Measurements from ENCODE around the gene GANAB. TPM values are rescaled to one million over a fixed set of nuclear protein-coding genes. Genes with fewer than 3 reads are reported as not detected.
"Not testable (repeated sequence)": the region's sequence is repeated elsewhere in the genome, so short reads cannot be mapped to it uniquely, and the experiment has no call there.

GANAB gene
- polyA plus RNA-seq, 3 donors: 99.7 to 116 (median 109) TPM

DNA sequence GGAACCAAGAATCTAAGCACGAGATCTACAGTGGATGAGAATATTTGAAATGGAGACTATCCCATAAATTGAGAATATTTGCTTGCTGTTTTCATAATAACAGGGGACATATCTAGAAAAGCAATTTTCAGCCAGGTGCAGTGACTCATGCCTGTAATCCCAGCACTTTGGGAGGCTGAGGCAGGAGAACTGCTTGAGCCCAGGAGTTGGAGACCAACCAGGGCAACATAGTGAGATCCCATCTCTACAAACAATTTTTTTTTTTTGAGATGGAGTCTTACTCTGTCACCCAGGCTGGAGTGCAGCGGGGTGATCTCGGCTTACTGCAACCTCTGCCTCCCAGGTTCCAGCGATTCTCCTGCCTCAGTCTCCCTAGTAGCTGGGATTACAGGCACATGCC, 64.7 kb downstream of the GANAB start:
- intact Hi-C loops (cut with micrococcal nuclease); H3K9me3 ChIP-seq (replicated peaks in 1 of 2; ENCODE audit: control insufficient read depth in 1 of 2, insufficient read depth in 1 of 2, low read length in 2 of 2); H3K27me3 ChIP-seq (ENCODE audit: control insufficient read depth in 2 of 2, insufficient read depth in 2 of 2, low read length in 2 of 2); H3K4me1 Mint-ChIP-seq; H4K20me1 ChIP-seq (ENCODE audit: insufficient read depth, low read length); H3K9ac ChIP-seq (ENCODE audit: insufficient read depth, low read length, poor library complexity, severe bottlenecking); H3K27ac ChIP-seq (ENCODE audit: low read depth in 1 of 2, low read length in 2 of 2); H3K79me2 ChIP-seq (ENCODE audit: insufficient read depth, low read length); H3K4me3 ChIP-seq (replicated peaks in 1 of 3; ENCODE audit: low read depth in 2 of 3, low read length in 3 of 3); H3K4me3 Mint-ChIP-seq; H3K27ac Mint-ChIP-seq; H2AFZ ChIP-seq (ENCODE audit: insufficient read depth, low read depth, low read length, poor library complexity, severe bottlenecking); H3K9me3 Mint-ChIP-seq; H3K27me3 Mint-ChIP-seq (ENCODE audit: low read depth in 3 of 3); H3K4me2 ChIP-seq (replicated peaks; ENCODE audit: extremely low read depth, low read length, poor library complexity, severe bottlenecking); H3K4me1 ChIP-seq (ENCODE audit: control insufficient read depth in 1 of 2, insufficient read depth in 2 of 2, low read length in 2 of 2); DNase-seq: not testable (repeated sequence)
- peaks cover 42 to 72% of the 10 kb centered on the region in 2 donors for H3K36me3 Mint-ChIP-seq
- peaks cover 48 to 70% of the 10 kb centered on the region in 2 donors for H3K36me3 ChIP-seq (replicated peaks in 1 of 2; ENCODE audit: control insufficient read depth in 1 of 2, insufficient read depth in 2 of 2, low read length in 2 of 2)
- 100% methylated on average over 3 of the region's 4 CpGs for WGBS (ENCODE audit: insufficient coverage)

- no peak for TF ChIP-seq CTCF (IDR thresholded peaks at IDR 0.05)
- H3K27me3 Mint-ChIP-seq (ENCODE audit: low read depth in 3 of 3): no peaks in the 10 kb centered on the region
- Histone ChIP-seq H3K9ac (ENCODE audit: insufficient read depth, low read length, poor library complexity, severe bottlenecking) (no peak overlapping the region), H3K4me1 (ENCODE audit: control insufficient read depth in 1 of 2, insufficient read depth in 2 of 2, low read length in 2 of 2) (no peaks in the 10 kb centered on the region), H2AFZ (ENCODE audit: insufficient read depth, low read depth, low read length, poor library complexity, severe bottlenecking) (no peak overlapping the region), H3K79me2 (ENCODE audit: insufficient read depth, low read length) (peaks cover 6% of the 10 kb centered on the region), H3K9me3 (replicated peaks in 1 of 2; ENCODE audit: control insufficient read depth in 1 of 2, insufficient read depth in 1 of 2, low read length in 2 of 2) (no peaks in the 10 kb centered on the region), H4K20me1 (ENCODE audit: insufficient read depth, low read length) (no peaks in the 10 kb centered on the region), H3K27ac (ENCODE audit: low read depth in 1 of 2, low read length in 2 of 2) (no peak overlapping the region), H3K4me2 (replicated peaks; ENCODE audit: extremely low read depth, low read length, poor library complexity, severe bottlenecking) (no peak overlapping the region), H3K4me3 (replicated peaks in 1 of 3; ENCODE audit: low read depth in 2 of 3, low read length in 3 of 3) (no peak overlapping the region), H3K27me3 (ENCODE audit: control insufficient read depth in 2 of 2, insufficient read depth in 2 of 2, low read length in 2 of 2) (no peaks in the 10 kb centered on the region), H3K36me3 (replicated peaks in 1 of 2; ENCODE audit: control insufficient read depth in 1 of 2, insufficient read depth in 2 of 2, low read length in 2 of 2) (peaks cover 51 to 71% of the 10 kb centered on the region in 2 donors)
- no peak for DNase-seq
- H3K4me3 Mint-ChIP-seq: no peak overlapping the region
- no peaks in the 10 kb centered on the region for H3K9me3 Mint-ChIP-seq
- peaks cover 45 to 74% of the 10 kb centered on the region in 2 donors for H3K36me3 Mint-ChIP-seq
- 98% methylated on average over 14 of the region's 18 CpGs for WGBS (ENCODE audit: insufficient coverage)
- intact Hi-C loops (cut with micrococcal nuclease): no loop called here
- peaks cover 3% of the 10 kb centered on the region for H3K4me1 Mint-ChIP-seq
- H3K27ac Mint-ChIP-seq: peak overlapping the region in 1 of 7 donors; percentile 3
These were observed 65.3 kb downstream of the GANAB start for GRCh38 chr11:62580959-62581715.
